ENCODE measurements around the gene COQ8A. TPM values are rescaled to one million over a fixed set of nuclear protein-coding genes. Genes with fewer than 3 reads are reported as not detected.

Gene COQ8A
- total RNA-seq, 1 donor from 2014 or later: 16.0 TPM

GRCh38 chr1:226958300-226958699 is 18.2 kb downstream of the COQ8A start:
- DNase-seq (ENCODE audit: extremely low spot score, unreplicated experiment): no peak
- Mint-ChIP-seq H3K4me3 (ENCODE audit: unreplicated experiment) (no peak overlapping the region), H3K27me3 (ENCODE audit: unreplicated experiment) (no peaks in the 10 kb centered on the region), H3K36me3 (ENCODE audit: unreplicated experiment) (peaks cover 2% of the 10 kb centered on the region), H3K4me1 (ENCODE audit: unreplicated experiment) (peaks cover 16% of the 10 kb centered on the region), H3K9me3 (ENCODE audit: unreplicated experiment) (no peaks in the 10 kb centered on the region), H3K27ac (ENCODE audit: unreplicated experiment) (no peak overlapping the region)
- no peak for TF ChIP-seq CTCF (IDR thresholded peaks at IDR 0.05)

GRCh38 chr1:226960256-226960655 is 20.2 kb downstream of the COQ8A start:
- Mint-ChIP-seq H3K9me3 (ENCODE audit: unreplicated experiment) (no peaks in the 10 kb centered on the region), H3K27ac (ENCODE audit: unreplicated experiment) (no peak overlapping the region), H3K4me1 (ENCODE audit: unreplicated experiment) (no peaks in the 10 kb centered on the region), H3K27me3 (ENCODE audit: unreplicated experiment) (no peaks in the 10 kb centered on the region), H3K4me3 (ENCODE audit: unreplicated experiment) (no peak overlapping the region), H3K36me3 (ENCODE audit: unreplicated experiment) (peaks cover 3% of the 10 kb centered on the region)
- TF ChIP-seq CTCF (IDR thresholded peaks at IDR 0.05): no peak
- no peak for DNase-seq (ENCODE audit: extremely low spot score, unreplicated experiment)

- H3K36me3 Mint-ChIP-seq (ENCODE audit: unreplicated experiment): peaks cover 3% of the 10 kb centered on the region
- no peak overlapping the region for H3K27ac Mint-ChIP-seq (ENCODE audit: unreplicated experiment)
- no peaks in the 10 kb centered on the region for H3K4me1 Mint-ChIP-seq (ENCODE audit: unreplicated experiment)
- TF ChIP-seq CTCF (IDR thresholded peaks at IDR 0.05): no peak
- H3K9me3 Mint-ChIP-seq (ENCODE audit: unreplicated experiment): no peaks in the 10 kb centered on the region
- DNase-seq (ENCODE audit: extremely low spot score, unreplicated experiment): no peak
- H3K4me3 Mint-ChIP-seq (ENCODE audit: unreplicated experiment): no peak overlapping the region
- H3K27me3 Mint-ChIP-seq (ENCODE audit: unreplicated experiment): no peaks in the 10 kb centered on the region
Observed at GRCh38 chr1:226960944-226961765, 21.1 kb downstream of the COQ8A start.

- H3K4me3 Mint-ChIP-seq (ENCODE audit: unreplicated experiment): no peak overlapping the region
- H3K4me1 Mint-ChIP-seq (ENCODE audit: unreplicated experiment): no peaks in the 10 kb centered on the region
- peaks cover 3% of the 10 kb centered on the region for H3K36me3 Mint-ChIP-seq (ENCODE audit: unreplicated experiment)
- H3K9me3 Mint-ChIP-seq (ENCODE audit: unreplicated experiment): no peaks in the 10 kb centered on the region
- no peak overlapping the region for H3K27ac Mint-ChIP-seq (ENCODE audit: unreplicated experiment)
- DNase-seq (ENCODE audit: extremely low spot score, unreplicated experiment): no peak
- TF ChIP-seq CTCF (IDR thresholded peaks at IDR 0.05): no peak
- H3K27me3 Mint-ChIP-seq (ENCODE audit: unreplicated experiment): no peaks in the 10 kb centered on the region
Observed at GRCh38 chr1:226962421-226963391, 22.6 kb downstream of the COQ8A start.

GRCh38 chr1:226964068-226964425 is 24.0 kb downstream of the COQ8A start:
- Mint-ChIP-seq H3K4me3 (ENCODE audit: unreplicated experiment) (no peak overlapping the region), H3K4me1 (ENCODE audit: unreplicated experiment) (no peaks in the 10 kb centered on the region), H3K27me3 (ENCODE audit: unreplicated experiment) (no peaks in the 10 kb centered on the region), H3K36me3 (ENCODE audit: unreplicated experiment) (peaks cover 3% of the 10 kb centered on the region), H3K9me3 (ENCODE audit: unreplicated experiment) (no peaks in the 10 kb centered on the region), H3K27ac (ENCODE audit: unreplicated experiment) (no peak overlapping the region)
- no peak for DNase-seq (ENCODE audit: extremely low spot score, unreplicated experiment)
- no peak for TF ChIP-seq CTCF (IDR thresholded peaks at IDR 0.05)

Data from osteocyte (in vitro differentiated cells).